ENCODE measurements around the gene NRG2. TPM values are rescaled to one million over a fixed set of nuclear protein-coding genes. Genes with fewer than 3 reads are reported as not detected.

Gene NRG2
- total and polyA plus RNA-seq, 2 experiments from 2014 or later, result 0.37 to 1.3 TPM

DNA sequence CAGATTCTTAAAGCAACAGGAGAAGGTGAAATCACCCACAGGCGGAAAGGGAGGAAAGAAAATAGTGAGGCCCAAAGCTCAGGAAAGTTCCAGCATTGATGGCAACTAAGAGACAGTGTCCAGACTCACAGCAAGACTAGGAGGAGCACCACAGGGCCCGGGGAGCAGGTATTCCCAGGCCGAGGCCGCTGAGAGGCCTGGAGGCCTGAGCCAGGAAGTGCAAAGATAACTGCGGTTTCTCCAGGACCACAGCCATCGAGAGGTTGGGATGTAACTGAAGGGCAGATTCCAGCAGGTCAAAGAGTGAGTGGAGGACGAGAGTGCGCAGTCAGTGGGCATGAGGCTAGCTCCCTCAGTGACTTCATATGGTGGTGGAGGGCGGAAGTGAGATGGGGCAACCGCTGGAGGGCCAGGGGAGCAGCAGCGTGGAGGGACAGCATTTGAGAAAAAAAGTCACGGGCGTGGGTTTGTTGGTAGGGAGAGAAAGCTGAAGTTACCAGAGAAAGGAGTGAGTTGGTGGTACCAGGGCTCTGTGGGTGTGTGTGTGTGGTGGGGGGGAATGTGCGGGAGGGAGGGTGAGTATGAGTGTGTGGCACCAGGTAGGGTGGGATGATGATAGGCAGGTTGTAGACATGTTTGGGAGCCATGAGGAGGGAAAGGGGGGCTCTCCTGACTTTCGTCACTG is 157.8 kb downstream of the NRG2 start (continued):
- TF ChIP-seq CREB1 (CRISPR knock-in tag; IDR thresholded peaks at IDR 0.05; ENCODE audit: low read depth) (no peak), ZNF114 (CRISPR knock-in tag; IDR thresholded peaks at IDR 0.05) (no peak)

DNA sequence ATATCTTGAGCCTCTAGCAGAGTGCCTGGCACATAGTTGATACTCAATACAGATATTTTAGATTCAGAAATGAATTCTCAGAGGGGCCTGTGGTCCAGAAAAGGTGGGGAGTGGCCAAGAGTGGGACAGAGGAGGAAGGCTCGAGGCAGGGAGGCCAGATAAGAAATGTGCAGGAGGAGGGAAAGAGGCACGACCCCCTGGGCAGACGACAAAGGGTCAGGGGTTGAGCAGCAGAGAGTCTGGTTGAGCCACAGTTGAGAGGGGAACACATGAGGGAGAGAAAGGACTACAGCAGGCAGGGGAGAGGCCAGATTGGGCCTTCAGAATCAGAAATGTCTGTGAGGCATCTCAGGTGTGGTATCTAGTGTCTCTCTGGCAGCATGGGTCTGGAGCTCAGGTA is 158.4 kb downstream of the NRG2 start:
- H3F3A ChIP-seq (replicated peaks; ENCODE audit: low read depth), result no peaks in the 10 kb centered on the region
- H4K20me1 ChIP-seq (replicated peaks; ENCODE audit: insufficient read depth), result no peaks in the 10 kb centered on the region
- H3K27me3 ChIP-seq (ENCODE audit: insufficient read depth), result no peaks in the 10 kb centered on the region
- H3K4me1 ChIP-seq (ENCODE audit: insufficient read depth), result no peaks in the 10 kb centered on the region
- no peaks in the 10 kb centered on the region for H3K9me2 ChIP-seq (ENCODE audit: insufficient read depth)
- H2AFZ ChIP-seq, result no peak overlapping the region
- no peak for DNase-seq (ENCODE audit: low spot score)
- H3K36me3 ChIP-seq (ENCODE audit: insufficient read depth), result no peaks in the 10 kb centered on the region
- H3K9me3 Mint-ChIP-seq, result no peaks in the 10 kb centered on the region
- no peak overlapping the region for H3K27ac ChIP-seq (ENCODE audit: low read depth)
- H3K4me1 Mint-ChIP-seq, result peaks cover 5% of the 10 kb centered on the region; the same call in 1 of the 3 replicates
- H3K27ac Mint-ChIP-seq, result no peak overlapping the region
- H3K4me3 ChIP-seq, result no peak overlapping the region
- no peaks in the 10 kb centered on the region for H3K79me2 ChIP-seq (replicated peaks; ENCODE audit: insufficient read depth)
- ATAC-seq, result no peak
- H3K36me3 Mint-ChIP-seq (ENCODE audit: low read depth), result no peaks in the 10 kb centered on the region
- peaks cover 17% of the 10 kb centered on the region for H3K27me3 Mint-ChIP-seq (ENCODE audit: insufficient read depth, low read depth, poor library complexity)
- H3K4me2 ChIP-seq, result no peak overlapping the region
- H3K4me3 Mint-ChIP-seq, result no peak overlapping the region
- TF ChIP-seq, protein P1, sequence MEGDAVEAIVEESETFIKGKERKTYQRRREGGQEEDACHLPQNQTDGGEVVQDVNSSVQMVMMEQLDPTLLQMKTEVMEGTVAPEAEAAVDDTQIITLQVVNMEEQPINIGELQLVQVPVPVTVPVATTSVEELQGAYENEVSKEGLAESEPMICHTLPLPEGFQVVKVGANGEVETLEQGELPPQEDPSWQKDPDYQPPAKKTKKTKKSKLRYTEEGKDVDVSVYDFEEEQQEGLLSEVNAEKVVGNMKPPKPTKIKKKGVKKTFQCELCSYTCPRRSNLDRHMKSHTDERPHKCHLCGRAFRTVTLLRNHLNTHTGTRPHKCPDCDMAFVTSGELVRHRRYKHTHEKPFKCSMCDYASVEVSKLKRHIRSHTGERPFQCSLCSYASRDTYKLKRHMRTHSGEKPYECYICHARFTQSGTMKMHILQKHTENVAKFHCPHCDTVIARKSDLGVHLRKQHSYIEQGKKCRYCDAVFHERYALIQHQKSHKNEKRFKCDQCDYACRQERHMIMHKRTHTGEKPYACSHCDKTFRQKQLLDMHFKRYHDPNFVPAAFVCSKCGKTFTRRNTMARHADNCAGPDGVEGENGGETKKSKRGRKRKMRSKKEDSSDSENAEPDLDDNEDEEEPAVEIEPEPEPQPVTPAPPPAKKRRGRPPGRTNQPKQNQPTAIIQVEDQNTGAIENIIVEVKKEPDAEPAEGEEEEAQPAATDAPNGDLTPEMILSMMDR (conservative IDR thresholded peaks at IDR 0.05; ENCODE audit: low read depth in 2 of 2), result no peak
- TF ChIP-seq, protein P2, sequence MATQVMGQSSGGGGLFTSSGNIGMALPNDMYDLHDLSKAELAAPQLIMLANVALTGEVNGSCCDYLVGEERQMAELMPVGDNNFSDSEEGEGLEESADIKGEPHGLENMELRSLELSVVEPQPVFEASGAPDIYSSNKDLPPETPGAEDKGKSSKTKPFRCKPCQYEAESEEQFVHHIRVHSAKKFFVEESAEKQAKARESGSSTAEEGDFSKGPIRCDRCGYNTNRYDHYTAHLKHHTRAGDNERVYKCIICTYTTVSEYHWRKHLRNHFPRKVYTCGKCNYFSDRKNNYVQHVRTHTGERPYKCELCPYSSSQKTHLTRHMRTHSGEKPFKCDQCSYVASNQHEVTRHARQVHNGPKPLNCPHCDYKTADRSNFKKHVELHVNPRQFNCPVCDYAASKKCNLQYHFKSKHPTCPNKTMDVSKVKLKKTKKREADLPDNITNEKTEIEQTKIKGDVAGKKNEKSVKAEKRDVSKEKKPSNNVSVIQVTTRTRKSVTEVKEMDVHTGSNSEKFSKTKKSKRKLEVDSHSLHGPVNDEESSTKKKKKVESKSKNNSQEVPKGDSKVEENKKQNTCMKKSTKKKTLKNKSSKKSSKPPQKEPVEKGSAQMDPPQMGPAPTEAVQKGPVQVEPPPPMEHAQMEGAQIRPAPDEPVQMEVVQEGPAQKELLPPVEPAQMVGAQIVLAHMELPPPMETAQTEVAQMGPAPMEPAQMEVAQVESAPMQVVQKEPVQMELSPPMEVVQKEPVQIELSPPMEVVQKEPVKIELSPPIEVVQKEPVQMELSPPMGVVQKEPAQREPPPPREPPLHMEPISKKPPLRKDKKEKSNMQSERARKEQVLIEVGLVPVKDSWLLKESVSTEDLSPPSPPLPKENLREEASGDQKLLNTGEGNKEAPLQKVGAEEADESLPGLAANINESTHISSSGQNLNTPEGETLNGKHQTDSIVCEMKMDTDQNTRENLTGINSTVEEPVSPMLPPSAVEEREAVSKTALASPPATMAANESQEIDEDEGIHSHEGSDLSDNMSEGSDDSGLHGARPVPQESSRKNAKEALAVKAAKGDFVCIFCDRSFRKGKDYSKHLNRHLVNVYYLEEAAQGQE (IDR thresholded peaks at IDR 0.05; ENCODE audit: unreplicated experiment), result no peak
- TF ChIP-seq, protein P3, sequence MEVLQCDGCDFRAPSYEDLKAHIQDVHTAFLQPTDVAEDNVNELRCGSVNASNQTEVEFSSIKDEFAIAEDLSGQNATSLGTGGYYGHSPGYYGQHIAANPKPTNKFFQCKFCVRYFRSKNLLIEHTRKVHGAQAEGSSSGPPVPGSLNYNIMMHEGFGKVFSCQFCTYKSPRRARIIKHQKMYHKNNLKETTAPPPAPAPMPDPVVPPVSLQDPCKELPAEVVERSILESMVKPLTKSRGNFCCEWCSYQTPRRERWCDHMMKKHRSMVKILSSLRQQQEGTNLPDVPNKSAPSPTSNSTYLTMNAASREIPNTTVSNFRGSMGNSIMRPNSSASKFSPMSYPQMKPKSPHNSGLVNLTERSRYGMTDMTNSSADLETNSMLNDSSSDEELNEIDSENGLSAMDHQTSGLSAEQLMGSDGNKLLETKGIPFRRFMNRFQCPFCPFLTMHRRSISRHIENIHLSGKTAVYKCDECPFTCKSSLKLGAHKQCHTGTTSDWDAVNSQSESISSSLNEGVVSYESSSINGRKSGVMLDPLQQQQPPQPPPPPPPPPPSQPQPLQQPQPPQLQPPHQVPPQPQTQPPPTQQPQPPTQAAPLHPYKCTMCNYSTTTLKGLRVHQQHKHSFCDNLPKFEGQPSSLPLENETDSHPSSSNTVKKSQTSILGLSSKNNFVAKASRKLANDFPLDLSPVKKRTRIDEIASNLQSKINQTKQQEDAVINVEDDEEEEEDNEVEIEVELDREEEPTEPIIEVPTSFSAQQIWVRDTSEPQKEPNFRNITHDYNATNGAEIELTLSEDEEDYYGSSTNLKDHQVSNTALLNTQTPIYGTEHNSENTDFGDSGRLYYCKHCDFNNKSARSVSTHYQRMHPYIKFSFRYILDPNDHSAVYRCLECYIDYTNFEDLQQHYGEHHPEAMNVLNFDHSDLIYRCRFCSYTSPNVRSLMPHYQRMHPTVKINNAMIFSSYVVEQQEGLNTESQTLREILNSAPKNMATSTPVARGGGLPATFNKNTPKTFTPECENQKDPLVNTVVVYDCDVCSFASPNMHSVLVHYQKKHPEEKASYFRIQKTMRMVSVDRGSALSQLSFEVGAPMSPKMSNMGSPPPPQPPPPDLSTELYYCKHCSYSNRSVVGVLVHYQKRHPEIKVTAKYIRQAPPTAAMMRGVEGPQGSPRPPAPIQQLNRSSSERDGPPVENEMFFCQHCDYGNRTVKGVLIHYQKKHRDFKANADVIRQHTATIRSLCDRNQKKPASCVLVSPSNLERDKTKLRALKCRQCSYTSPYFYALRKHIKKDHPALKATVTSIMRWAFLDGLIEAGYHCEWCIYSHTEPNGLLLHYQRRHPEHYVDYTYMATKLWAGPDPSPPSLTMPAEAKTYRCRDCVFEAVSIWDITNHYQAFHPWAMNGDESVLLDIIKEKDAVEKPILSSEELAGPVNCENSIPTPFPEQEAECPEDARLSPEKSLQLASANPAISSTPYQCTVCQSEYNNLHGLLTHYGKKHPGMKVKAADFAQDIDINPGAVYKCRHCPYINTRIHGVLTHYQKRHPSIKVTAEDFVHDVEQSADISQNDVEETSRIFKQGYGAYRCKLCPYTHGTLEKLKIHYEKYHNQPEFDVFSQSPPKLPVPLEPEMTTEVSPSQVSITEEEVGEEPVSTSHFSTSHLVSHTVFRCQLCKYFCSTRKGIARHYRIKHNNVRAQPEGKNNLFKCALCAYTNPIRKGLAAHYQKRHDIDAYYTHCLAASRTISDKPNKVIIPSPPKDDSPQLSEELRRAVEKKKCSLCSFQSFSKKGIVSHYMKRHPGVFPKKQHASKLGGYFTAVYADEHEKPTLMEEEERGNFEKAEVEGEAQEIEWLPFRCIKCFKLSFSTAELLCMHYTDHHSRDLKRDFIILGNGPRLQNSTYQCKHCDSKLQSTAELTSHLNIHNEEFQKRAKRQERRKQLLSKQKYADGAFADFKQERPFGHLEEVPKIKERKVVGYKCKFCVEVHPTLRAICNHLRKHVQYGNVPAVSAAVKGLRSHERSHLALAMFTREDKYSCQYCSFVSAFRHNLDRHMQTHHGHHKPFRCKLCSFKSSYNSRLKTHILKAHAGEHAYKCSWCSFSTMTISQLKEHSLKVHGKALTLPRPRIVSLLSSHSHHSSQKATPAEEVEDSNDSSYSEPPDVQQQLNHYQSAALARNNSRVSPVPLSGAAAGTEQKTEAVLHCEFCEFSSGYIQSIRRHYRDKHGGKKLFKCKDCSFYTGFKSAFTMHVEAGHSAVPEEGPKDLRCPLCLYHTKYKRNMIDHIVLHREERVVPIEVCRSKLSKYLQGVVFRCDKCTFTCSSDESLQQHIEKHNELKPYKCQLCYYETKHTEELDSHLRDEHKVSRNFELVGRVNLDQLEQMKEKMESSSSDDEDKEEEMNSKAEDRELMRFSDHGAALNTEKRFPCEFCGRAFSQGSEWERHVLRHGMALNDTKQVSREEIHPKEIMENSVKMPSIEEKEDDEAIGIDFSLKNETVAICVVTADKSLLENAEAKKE (CRISPR knock-in tag; IDR thresholded peaks at IDR 0.05), result no peak
- TF ChIP-seq ZNF331 (CRISPR knock-in tag; IDR thresholded peaks at IDR 0.05; ENCODE audit: low read depth) (no peak), EZH2 (IDR thresholded peaks at IDR 0.05; ENCODE audit: low read depth, unreplicated experiment) (no peak)

All from GM23338 (cell line).